HG02970 (cell line): Measurements from ENCODE around the gene RNF181.
"Not testable (repeated sequence)": the region's sequence is repeated elsewhere in the genome, so short reads cannot be mapped to it uniquely, and the experiment has no call there.

Source experiments
- ATAC-seq: cut with Tn5 transposase; IDR thresholded peaks from one replicate; pipeline ENCODE4 v1.9.1; 2021; ENCODE audit warnings: mild to moderate bottlenecking, moderate library complexity, moderate number of reproducible peaks; ENCODE audit not compliant: unreplicated experiment, low FRiP score

RNF181 gene

DNA sequence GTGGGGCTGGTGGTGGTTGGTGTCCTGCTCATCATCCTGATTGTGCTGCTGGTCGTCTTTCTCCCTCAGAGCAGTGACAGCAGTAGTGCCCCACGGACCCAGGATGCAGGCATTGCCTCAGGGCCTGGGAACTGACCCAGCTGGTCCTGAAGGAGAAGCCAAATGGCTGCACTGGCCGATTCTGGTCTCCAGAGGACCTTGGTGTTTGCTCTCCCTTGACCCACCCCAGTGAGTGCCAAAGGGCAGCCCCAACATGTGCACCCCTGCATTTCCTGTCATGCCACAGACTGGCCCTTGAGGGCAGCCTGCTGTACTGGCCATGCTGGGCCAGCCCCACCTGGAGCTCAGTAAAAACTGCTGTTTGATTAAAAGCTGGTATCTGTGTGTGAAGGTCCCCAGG lies 2.5 kb upstream of the RNF181 start:
- no peak for ATAC-seq

DNA sequence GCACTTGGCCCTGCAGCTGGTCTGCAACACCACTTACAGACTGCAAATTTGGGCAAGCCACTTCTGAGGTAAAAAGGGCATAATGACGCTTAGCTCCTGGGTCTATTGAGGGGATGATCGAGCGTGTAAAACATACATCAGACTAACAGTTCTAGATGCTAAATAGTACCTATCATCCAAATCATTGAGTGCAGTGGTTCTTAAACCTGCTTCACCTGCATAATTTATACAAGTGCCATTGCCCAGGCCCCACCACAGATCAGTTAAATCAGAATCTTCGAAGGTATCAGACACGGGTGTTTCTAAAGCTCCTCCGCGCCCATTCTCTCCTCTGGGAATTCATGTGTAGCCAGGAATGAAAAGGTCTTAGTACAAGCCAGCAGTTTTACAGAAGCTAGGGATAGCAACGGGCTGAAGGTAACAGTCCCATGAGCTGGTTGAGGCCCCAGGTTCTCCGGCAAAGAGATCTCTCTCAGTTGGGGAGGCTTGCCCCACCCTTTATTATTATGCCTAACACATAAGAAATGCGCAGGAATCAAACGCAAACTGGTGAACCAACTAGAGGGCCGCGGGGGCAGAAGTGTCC lies 737 bp upstream of the RNF181 start:
- no peak for ATAC-seq

- ATAC-seq, result no peak
These were observed 435 bp downstream of the RNF181 start for GRCh38 chr2:85596026-85596333.

GRCh38 chr2:85596486-85597143 lies 1.1 kb downstream of the RNF181 start:
- no peak for ATAC-seq

DNA sequence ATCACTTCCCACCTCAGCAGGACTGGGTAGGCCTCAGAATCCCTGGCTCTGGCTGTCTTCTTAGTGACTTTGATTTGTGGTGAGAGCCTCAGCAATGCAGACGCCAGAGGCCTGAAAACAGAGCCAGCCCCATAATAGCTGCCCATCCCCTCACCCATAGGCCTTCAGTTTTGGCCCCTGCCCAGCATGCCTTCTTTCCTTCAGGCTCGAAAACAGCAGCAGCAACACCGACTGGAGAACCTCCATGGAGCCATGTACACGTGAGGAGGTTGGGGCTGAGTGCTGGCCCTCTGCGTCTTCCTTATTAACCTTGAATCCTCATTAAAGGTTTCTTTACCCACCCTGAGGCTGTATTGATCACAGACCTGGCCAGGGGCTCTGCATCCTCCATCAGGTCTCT lies 1.7 kb downstream of the RNF181 start:
- no peak for ATAC-seq

DNA sequence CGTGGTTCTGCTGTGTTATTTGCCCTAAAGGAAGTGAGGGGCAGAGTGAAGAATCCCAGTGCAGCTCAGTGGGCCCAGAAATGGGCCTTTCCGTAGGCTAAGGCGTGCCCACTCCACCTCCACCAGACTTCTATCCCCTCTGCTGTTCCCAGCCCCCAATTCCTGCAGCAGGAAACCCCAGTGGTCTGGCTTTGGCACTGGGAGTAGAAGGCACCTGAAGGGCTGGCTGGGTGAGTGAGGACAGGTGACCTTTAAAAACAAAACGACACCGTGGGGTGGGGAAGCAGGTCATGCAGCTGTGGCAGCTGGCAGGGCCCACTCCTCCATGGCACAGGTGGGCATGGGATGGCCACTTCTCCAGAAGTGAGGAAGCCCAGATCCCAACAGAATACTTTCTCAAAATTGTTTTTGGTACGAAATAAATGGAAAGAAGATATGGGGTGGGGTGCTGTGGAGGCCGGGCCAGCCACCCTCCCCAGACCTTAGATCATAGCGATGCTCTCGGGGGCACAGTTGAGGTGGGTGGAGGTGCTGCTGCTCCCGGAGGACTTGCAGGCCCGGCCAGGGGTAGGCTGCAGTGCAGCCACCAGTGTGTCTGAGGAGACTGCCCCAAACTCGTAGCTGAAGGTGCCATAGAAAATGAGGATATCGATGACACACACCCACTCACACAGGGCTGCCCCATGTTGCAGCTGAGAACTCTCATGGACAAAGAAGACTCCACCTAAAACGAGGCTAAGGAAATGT lies 3.2 kb downstream of the RNF181 start:
- no peak for ATAC-seq

DNA sequence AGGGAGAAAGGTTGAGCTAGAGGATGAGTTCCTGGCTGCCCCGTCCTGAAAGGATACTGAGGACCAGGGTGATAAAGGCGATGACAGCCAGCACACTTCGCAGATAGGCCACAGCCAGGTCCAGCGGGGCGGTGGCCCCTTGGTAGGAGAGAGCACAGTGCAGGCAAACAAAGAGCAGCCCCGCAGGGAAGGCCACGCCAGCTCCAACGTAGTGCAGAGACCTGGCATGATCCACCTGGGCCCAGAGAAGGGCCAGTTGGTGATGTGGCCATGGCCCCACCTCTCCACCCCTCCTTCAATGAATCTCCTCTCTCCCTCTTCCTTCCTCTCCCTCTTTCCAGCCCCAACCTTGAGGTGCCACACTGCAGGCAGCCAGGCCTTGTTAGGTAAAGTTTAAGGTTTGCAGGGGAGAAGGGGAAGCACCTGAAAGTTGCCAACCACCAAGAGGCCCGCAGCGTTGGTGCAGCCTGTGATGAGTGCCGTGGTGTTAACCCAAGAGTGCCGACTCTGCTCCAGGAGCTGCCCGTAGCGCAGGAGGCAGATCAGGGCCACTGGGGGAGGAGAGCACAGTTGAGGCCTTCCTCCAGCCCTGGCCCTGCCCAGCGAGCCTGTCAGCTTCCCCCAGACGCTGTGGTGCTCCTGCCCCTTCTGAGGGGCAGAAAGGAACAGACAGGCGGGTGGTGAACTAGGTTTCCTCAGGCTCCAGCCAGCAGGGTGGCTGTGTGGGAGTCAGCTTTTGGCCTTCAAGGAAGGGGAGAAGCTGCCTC lies 4.1 kb downstream of the RNF181 start:
- no peak for ATAC-seq

GRCh38 chr2:85600235-85600575 lies 4.7 kb downstream of the RNF181 start:
- no peak for ATAC-seq

- ATAC-seq, result no peak
These were observed 5.6 kb downstream of the RNF181 start for GRCh38 chr2:85600951-85601770.

DNA sequence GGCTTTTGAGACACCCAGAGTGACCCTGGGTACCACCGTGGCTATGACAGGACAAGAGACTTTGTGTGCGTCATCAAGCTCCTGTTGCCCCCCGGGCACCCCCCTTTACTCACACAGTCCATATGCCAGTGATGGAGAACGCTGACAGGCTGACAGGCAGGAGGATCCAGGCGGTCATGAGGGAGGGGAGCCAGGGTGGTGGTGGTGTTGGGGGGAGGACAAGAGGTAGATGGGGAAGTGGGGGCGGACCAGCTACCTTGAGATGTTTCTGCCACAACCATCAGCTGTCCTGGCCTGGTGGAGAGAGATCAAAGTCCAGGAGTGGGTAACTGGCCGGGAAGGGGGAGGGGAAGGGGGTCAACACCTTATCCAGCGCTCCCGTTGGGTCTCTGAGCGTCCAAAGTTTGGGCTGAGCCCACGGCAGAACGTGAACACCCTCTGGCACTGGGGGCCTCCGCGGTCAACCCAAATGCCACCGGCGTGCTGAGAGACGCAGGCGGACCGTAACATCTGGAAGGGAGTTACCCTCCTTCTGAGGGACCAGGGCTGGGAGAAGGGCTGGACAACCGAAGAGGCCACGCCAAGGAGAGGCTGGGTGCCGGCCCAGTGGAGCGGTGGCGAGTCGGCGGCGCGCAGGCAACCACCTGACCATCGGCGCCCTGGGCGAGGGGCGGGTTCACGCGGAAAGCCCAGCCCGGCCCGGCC lies 6.4 kb downstream of the RNF181 start:
- peak; percentile 40 for ATAC-seq

DNA sequence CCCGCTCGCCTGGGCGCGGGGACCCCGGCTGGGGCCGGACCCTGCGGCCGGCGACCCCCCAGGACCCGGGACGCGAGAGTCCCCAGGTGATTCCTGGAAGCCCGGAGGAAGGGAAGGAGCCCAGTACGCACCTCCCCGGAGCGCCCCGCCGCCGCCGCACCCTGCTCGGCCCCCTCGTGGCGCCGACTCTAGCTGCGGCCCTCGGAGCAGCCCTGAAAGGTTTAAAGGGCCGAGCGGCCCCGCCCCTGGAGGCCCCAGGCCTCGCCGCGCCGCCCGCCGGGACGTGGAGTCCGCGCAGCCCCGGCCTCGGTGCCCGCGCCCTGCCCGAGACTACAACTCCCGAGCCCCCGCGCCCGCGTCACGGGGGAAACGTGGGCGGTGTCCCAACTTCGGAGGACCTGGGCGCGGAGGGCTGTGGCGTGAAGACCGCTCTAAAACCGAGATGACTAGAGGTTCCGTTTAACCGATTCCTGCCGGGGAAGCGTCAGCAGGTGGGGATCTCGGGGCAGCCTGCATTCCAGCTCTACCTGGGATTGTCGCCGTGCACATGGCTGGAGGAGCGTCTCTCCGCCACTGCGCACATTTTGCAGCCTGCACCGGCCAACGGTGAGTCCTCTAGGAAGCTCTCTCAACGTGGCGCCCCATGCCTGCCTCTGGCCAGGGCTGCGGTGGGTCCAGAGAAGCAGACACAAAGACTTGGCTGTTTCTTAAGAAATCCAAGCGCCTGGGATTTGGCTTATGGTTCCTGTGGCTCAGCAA lies 7.1 kb downstream of the RNF181 start, which contains the start of gene TMEM150A:
Gene TMEM150A, minus strand, starts transcription at position 223 of the 759 bp plus-strand sequence. CDS start 750 bp downstream, outside the sequence.
- peak; percentile 91 for ATAC-seq

DNA sequence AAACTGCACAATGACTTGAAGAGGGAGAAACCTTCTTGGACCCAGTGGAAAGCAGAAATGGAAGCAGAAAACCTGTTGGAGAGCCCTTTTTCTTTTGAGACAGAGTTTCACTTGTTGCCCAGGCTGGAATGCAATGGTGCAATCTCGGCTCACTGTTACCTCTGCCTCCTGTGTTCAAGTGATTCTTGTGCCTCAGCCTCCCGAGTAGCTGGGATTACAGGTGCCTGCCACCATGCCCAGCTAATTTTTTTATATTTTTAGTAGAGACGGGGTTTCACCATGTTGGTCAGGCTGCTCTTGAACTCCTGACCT lies 8.5 kb downstream of the RNF181 start:
- not testable (repeated sequence) for ATAC-seq

- no peak for ATAC-seq
These were observed 9.2 kb downstream of the RNF181 start for GRCh38 chr2:85604568-85605339.

DNA sequence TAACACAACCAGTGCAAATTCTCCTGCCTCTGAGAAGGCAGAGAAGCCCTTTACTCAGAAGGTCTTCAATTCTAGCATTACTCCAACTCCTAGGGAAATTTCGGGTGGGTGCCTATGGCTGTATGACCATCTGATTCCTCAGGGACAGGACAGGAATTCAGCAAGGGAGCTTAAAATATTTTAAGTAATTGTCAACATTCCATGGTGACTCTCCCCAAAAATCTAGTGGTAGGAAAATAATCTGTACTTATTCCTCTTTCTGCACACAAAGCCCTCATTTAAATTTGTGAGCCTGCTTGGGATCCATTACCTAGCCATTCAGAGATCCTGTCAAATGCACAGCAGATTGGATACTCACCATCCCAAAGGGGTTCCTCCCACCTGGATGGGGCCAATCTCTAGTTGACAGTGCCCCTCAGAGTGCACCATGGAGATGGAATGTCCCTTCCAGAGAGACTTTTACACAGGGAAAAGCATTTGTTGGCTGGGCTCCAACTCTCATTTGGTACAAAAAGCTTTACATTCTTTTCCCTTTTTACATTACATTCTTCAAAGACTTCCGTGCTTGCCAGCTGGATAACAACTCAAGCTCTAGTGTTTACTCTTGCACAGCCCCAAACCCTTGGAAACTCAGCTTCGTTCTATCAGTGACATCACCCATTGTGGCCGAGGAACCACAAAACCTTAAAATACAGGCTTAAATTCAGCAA lies 10.0 kb downstream of the RNF181 start:
- no peak for ATAC-seq

DNA sequence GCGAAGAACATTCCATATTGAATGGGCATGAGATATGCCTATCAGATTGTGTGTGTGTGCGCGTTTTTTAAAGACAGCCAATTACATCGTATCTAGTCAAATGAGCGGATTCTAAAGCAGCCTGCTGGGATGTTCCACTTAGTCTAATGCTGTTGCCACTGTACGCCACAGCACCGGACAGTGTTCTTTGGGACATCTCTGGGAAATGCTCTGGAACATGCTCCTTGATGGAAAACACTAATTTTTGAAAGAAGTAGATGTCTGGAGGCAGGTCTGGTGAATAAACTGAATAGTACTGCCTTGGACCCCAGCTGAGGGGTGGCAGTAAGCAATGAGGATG lies 10.5 kb downstream of the RNF181 start:
- ATAC-seq, result no peak

DNA sequence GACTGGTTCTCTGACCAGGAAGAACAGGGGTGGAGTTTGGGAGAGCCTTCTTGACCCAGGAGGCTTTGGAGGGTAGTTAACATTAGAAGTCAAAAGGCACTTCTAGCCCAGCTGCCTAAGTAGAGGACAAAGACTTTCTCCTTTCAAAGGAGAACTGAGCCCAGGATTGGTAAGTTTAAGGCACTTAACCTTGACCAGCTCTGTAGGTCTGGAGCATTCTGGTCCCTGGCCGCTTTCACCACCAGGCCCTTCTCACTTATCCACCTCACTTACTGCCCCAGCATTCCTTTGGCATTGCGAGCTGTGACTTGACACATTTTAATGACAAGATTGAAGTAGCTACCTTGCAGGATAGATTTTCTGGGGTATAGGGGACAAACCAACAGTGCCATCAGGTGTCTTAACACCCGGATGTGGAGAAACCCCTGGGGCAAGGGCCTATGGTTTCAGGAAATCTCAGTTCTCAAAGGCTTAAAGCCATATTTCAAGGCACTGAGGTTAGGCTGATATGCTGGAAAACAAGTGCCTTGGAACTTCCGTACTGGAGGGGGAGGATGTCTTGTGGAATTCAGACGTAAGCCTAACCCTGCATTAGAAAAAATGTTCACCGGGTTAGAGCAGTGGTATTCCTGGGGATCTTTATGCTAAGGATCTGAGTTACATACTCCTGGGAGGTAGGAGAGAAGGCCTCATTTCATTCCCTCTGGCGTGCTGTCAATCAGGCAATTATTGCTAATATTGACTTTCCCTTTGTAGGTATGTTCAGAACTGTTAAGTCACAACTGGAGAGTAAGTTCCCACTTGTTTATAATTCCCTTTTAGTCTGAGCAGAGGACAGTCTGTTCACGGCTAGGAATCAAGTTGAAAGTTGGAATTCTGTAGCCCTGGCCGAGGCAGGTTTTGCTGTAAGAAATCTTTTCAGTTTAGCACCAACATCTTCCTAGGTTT lies 12.0 kb downstream of the RNF181 start:
- no peak for ATAC-seq

GRCh38 chr2:85611217-85611704 lies 15.7 kb downstream of the RNF181 start:
- peak; percentile 11 for ATAC-seq
